DMS 273 (cell line): ENCODE measurements around the gene LYPD6B.
A peak's percentile ranks its signal among the peaks of the same experiment; 100 is the strongest.
"Not testable (repeated sequence)": the region's sequence is repeated elsewhere in the genome, so short reads cannot be mapped to it uniquely, and the experiment has no call there.

ENCODE experiments used
- DNase-seq: peaks from one replicate; lab custom pipeline; 2025; ENCODE audit not compliant: unreplicated experiment; lab: John Stamatoyannopoulos, UW

Gene LYPD6B

GRCh38 chr2:149188291-149188690 lies 149.8 kb downstream of the LYPD6B start:
- no peak for DNase-seq

- no peak for DNase-seq
These were observed 151.3 kb downstream of the LYPD6B start for GRCh38 chr2:149189769-149190168.

GRCh38 chr2:149191915-149192314 lies 153.4 kb downstream of the LYPD6B start:
- no peak for DNase-seq

GRCh38 chr2:149192427-149192826 lies 153.9 kb downstream of the LYPD6B start:
- no peak for DNase-seq

GRCh38 chr2:149200109-149200520 lies 161.6 kb downstream of the LYPD6B start:
- no peak for DNase-seq

- DNase-seq = no peak
These were observed 166.2 kb downstream of the LYPD6B start for GRCh38 chr2:149204686-149205085.

- no peak for DNase-seq
These were observed 166.6 kb downstream of the LYPD6B start for GRCh38 chr2:149205143-149205542.

- no peak for DNase-seq
These were observed 175.4 kb downstream of the LYPD6B start for GRCh38 chr2:149213764-149214493.

- DNase-seq = no peak
These were observed 180.0 kb downstream of the LYPD6B start for GRCh38 chr2:149218497-149218896.

- no peak for DNase-seq
These were observed 181.4 kb downstream of the LYPD6B start for GRCh38 chr2:149219856-149220255.

- no peak for DNase-seq
These were observed 182.5 kb downstream of the LYPD6B start for GRCh38 chr2:149221002-149221401.

GRCh38 chr2:149221898-149222297 lies 183.4 kb downstream of the LYPD6B start:
- DNase-seq = no peak

GRCh38 chr2:149223472-149224095 lies 185.1 kb downstream of the LYPD6B start:
- DNase-seq = no peak

GRCh38 chr2:149224543-149224942 lies 186.0 kb downstream of the LYPD6B start:
- DNase-seq = no peak

- DNase-seq = peak; percentile 78
These were observed 186.9 kb downstream of the LYPD6B start for GRCh38 chr2:149225446-149225845.

GRCh38 chr2:149226790-149227189 lies 188.3 kb downstream of the LYPD6B start:
- no peak for DNase-seq

- DNase-seq = no peak
These were observed 197.4 kb downstream of the LYPD6B start for GRCh38 chr2:149235816-149236375.

GRCh38 chr2:149236410-149236809 lies 197.9 kb downstream of the LYPD6B start:
- DNase-seq = no peak

- DNase-seq = no peak
These were observed 207.7 kb downstream of the LYPD6B start for GRCh38 chr2:149246186-149246585.

GRCh38 chr2:149251436-149251835 lies 212.9 kb downstream of the LYPD6B start:
- not testable (repeated sequence) for DNase-seq

- not testable (repeated sequence) for DNase-seq
These were observed 218.4 kb downstream of the LYPD6B start for GRCh38 chr2:149256877-149257276.

- DNase-seq = peak; percentile 8
These were observed 220.0 kb downstream of the LYPD6B start for GRCh38 chr2:149258531-149258930.
